GM12878 (cell line): ENCODE measurements around the gene ZNF576. TPM values are rescaled to one million over a fixed set of nuclear protein-coding genes. Genes with fewer than 3 reads are reported as not detected.

Experiments used
- ATAC-seq: fragments of 200-7000 bp; cut with Tn5 transposase; 3 replicates; pipeline ENCODE4 v1.9.1; 2020; ENCODE audit warnings: mild to moderate bottlenecking, moderate library complexity
- BruUV-seq: library from RNA; stranded (reverse); fragments of 400-500 nt; replicated peaks from 2 replicates; lab custom pipeline; 2021; lab: Mats Ljungman, UMichigan
- CTCF ChIA-PET: fragments of 300-600 bp; sonication (Branson Sonifier 250); formaldehyde crosslinking; extraction: SDS; loops from one replicate; lab custom pipeline; 2021; ENCODE audit warnings: inconsistent platforms; lab: Yijun Ruan, JAX
- POLR2A ChIA-PET: fragments of 350-600 bp; formaldehyde crosslinking; extraction: SDS; loops from one replicate; lab custom pipeline; 2021; ENCODE audit warnings: inconsistent platforms; lab: Charles Lee
- RAD21 ChIA-PET: fragments of 300-600 bp; sonication (Branson Sonifier 250); formaldehyde crosslinking; loops from one replicate; lab custom pipeline; 2023; ENCODE audit warnings: antibody characterized with exemption; ENCODE audit not compliant: unreplicated experiment; lab: Charles Lee
- SMC1A ChIA-PET: fragments of 300-600 bp; sonication (Branson Sonifier 250); formaldehyde crosslinking; loops from one replicate; lab custom pipeline; 2023; ENCODE audit not compliant: unreplicated experiment, uncharacterized antibody; lab: Charles Lee
- DNase-seq: peaks from one replicate; pipeline ENCODE4 v3.0.0-alpha.2; 2011; ENCODE audit warnings: low read depth, low spot score
- FAIRE-seq: peaks from 3 replicates; lab custom pipeline; 2011; peaks lifted over from hg19 to GRCh38; lab: Jason Lieb, UNC
- H2AFZ ChIP-seq: 2 replicates; pipeline ENCODE4 v1.6.0; 2011; ENCODE audit warnings: low read depth, low read length, control low read depth; ENCODE audit not compliant: control insufficient read depth
- H3K27ac ChIP-seq: 2 replicates; pipeline ENCODE4 v1.5.1; 2011; ENCODE audit warnings: control low read depth; ENCODE audit not compliant: control insufficient read depth, insufficient read depth
- H3K27me3 ChIP-seq, 2 experiments: replicated peaks in 1 of 2; 2 replicates each; pipeline versions ENCODE4 v1.6.0 to v1.6.1; 2011; ENCODE audit warnings: low read length in 1 of 2; ENCODE audit not compliant: control insufficient read depth in 2 of 2, insufficient read depth in 2 of 2
- H3K36me3 ChIP-seq, 2 experiments: 2 replicates each; pipeline ENCODE4 v1.5.1; 2011; ENCODE audit warnings: low read length in 1 of 2; ENCODE audit not compliant: control insufficient read depth in 2 of 2, insufficient read depth in 2 of 2
- H3K4me1 ChIP-seq: 2 replicates; pipeline ENCODE4 v1.6.1; 2011; ENCODE audit warnings: mild to moderate bottlenecking, low read length, moderate library complexity, mixed read lengths; ENCODE audit not compliant: control insufficient read depth, insufficient read depth
- H3K4me2 ChIP-seq: 2 replicates; pipeline ENCODE4 v1.6.0; 2011; ENCODE audit warnings: control low read depth; ENCODE audit not compliant: control insufficient read depth, insufficient read depth
- H3K4me3 ChIP-seq: fragments of 200-600 bp; sonication (generic); 2 replicates; pipeline ENCODE4 v1.5.1; 2016
- H3K79me2 ChIP-seq: 2 replicates; pipeline ENCODE4 v1.6.0; 2011; ENCODE audit warnings: low read length; ENCODE audit not compliant: control insufficient read depth, insufficient read depth
- H3K9ac ChIP-seq: 2 replicates; pipeline ENCODE4 v1.8.0; 2011; ENCODE audit warnings: low read length, control low read depth, mixed read lengths; ENCODE audit not compliant: control insufficient read depth, insufficient read depth
- H3K9me3 ChIP-seq: replicated peaks from 3 replicates; pipeline ENCODE4 v1.5.1; 2011; ENCODE audit warnings: mild to moderate bottlenecking, low read length; ENCODE audit not compliant: control insufficient read depth, insufficient read depth
- H4K20me1 ChIP-seq: 2 replicates; pipeline ENCODE4 v1.6.0; 2011; ENCODE audit not compliant: control insufficient read depth, insufficient read depth
- ATF7 ChIP-seq: fragments of 450-650 bp; IDR thresholded peaks from 2 replicates; pipeline ENCODE4 v1.6.1; 2016; ENCODE audit warnings: low read depth, mild to moderate bottlenecking
- JUND ChIP-seq: IDR thresholded peaks from 2 replicates; pipeline ENCODE4 v1.6.1; 2012; ENCODE audit warnings: low read depth, mild to moderate bottlenecking, low read length, improper control_type of control experiment, moderate library complexity
- KLF5 ChIP-seq: fragments of 450-650 bp; IDR thresholded peaks from 2 replicates; pipeline ENCODE4 v1.6.1; 2014; ENCODE audit warnings: mild to moderate bottlenecking; ENCODE audit not compliant: partially characterized antibody
- MTA2 ChIP-seq: fragments of 450-650 bp; IDR thresholded peaks from 2 replicates; pipeline ENCODE4 v1.6.1; 2016; ENCODE audit warnings: low read depth, mild to moderate bottlenecking, moderate library complexity
- SIN3A ChIP-seq: IDR thresholded peaks from 2 replicates; pipeline ENCODE4 v1.6.1; 2012; ENCODE audit warnings: low read depth, low read length, improper control_type of control experiment
- SKIL ChIP-seq: fragments of 450-650 bp; IDR thresholded peaks from 2 replicates; pipeline ENCODE4 v1.6.1; 2017; ENCODE audit warnings: mild to moderate bottlenecking, low read depth, inconsistent platforms; ENCODE audit not compliant: poor library complexity, severe bottlenecking
- SPI1 ChIP-seq: IDR thresholded peaks from 2 replicates; pipeline ENCODE4 v1.6.1; 2011; ENCODE audit warnings: low read depth, mild to moderate bottlenecking, low read length, moderate library complexity, borderline replicate concordance; ENCODE audit not compliant: insufficient read depth
- STAT1 ChIP-seq: fragments of 450-650 bp; conservative IDR thresholded peaks from 2 replicates; pipeline ENCODE4 v1.6.1; 2014; ENCODE audit warnings: antibody characterized with exemption, mild to moderate bottlenecking
- TBL1XR1 ChIP-seq: IDR thresholded peaks from 2 replicates; pipeline ENCODE4 v1.6.1; 2012; ENCODE audit warnings: low read depth, low read length, improper control_type of control experiment
- TCF7 ChIP-seq: IDR thresholded peaks from 2 replicates; pipeline ENCODE4 v1.6.1; 2014; ENCODE audit warnings: antibody characterized with exemption, borderline replicate concordance
- USF1 ChIP-seq: IDR thresholded peaks from 2 replicates; pipeline ENCODE4 v1.6.1; 2011; ENCODE audit warnings: borderline replicate concordance, low read depth, mild to moderate bottlenecking, moderate library complexity, mixed read lengths, low read length; ENCODE audit not compliant: insufficient read depth; ENCODE audit errors: extremely low read length
- WGBS: methylation state at CpG from one replicate; pipeline ENCODE4 v1.1.6; 2016; ENCODE audit warnings: low lambda C conversion rate; ENCODE audit not compliant: insufficient replicate concordance, insufficient coverage; ENCODE audit errors: missing lambda C conversion rate; 5-methylcytosine and 5-hydroxymethylcytosine counted together
- in situ Hi-C: fragments of 300-500 bp; cut with MboI; formaldehyde crosslinking; loops from 9 replicates; pipeline ENCODE4 v1.14.3; 2018; ENCODE audit warnings: mixed read lengths
- intact Hi-C: fragments of 100-400 bp; cut with micrococcal nuclease; formaldehyde crosslinking; loops from one replicate; pipeline ENCODE4 v1.14.2; 2022; ENCODE audit not compliant: unreplicated experiment
- polyA plus RNA-seq, 11 experiments: library from polyadenylated mRNA; depleted of rRNA in 4 of 11; unstranded in 6 of 11; stranded (reverse) in 5 of 11; fragments of >200 nt; fragmentation: Nextera tagmentation in 4 of 11; fragmentation: Illumina TruSeq in 1 of 11; extraction: Ambion mirVana in 4 of 11; extraction: Trizol in 1 of 11; gene quantifications; 1 replicate in 1 of 11; 2 replicates in 10 of 11; pipeline versions ENCODE4 v1.2.1 to v1.2.3, GENCODE V29; 2011 to 2016; ENCODE audit warnings: inconsistent platforms in 2 of 11, missing spikeins in 2 of 11, low read depth in 1 of 11
- total RNA-seq, 4 experiments: library from RNA; depleted of rRNA in 3 of 4; stranded (reverse); fragments of >200 nt in 3 of 4; fragmentation: Illumina TruSeq in 1 of 4; extraction: Trizol in 1 of 4; gene quantifications; 2 replicates each; pipeline versions ENCODE4 v1.2.1 to v1.2.3, GENCODE V29; 2013 to 2021

The ZNF576 gene
- total and polyA plus RNA-seq, 10 of the 15 experiments (the other 5 are each of a cell fraction or from before 2014, with no cell fraction given), result 7.4 to 29.8 (median 14.3) TPM

- TF ChIP-seq SKIL, result no peak
- TF ChIP-seq TCF7, result no peak
- no peak for TF ChIP-seq SPI1
- no peak for TF ChIP-seq ATF7
- no peak for TF ChIP-seq USF1
- TF ChIP-seq SIN3A, result no peak
- TF ChIP-seq, all 136 proteins: peak for 0
Measured at GRCh38 chr19:43622070-43622469, 25.7 kb downstream of the ZNF576 start (continued).

GRCh38 chr19:43622956-43623355, 26.6 kb downstream of the ZNF576 start:
- ChIA-PET RAD21 (no interaction called here), SMC1A (no interaction called here)
- no TSS peak for BruUV-seq
- TF ChIP-seq JUND (no peak), TBL1XR1 (no peak), STAT1 (no peak), MTA2 (no peak), KLF5 (no peak)
- TF ChIP-seq, all 136 proteins: peak for 0
- Histone ChIP-seq H3K9ac (no peak overlapping the region), H3K4me3 (no peak overlapping the region), H3K27me3 (no peaks in the 10 kb centered on the region), H3K36me3 (no peaks in the 10 kb centered on the region), H4K20me1 (no peaks in the 10 kb centered on the region), H3K4me1 (peaks cover 6% of the 10 kb centered on the region; the same call in 1 of the 2 replicates), H2AFZ (no peak overlapping the region), H3K79me2 (peaks cover 13% of the 10 kb centered on the region), H3K4me2 (no peak overlapping the region), H3K27ac (no peak overlapping the region), H3K9me3 (no peaks in the 10 kb centered on the region)
- POLR2A ChIA-PET, result interaction anchor here (0.6 kb wide), 1 partner anchor 9 kb away, joined by 4 read pairs; no protein-coding TSS in a partner anchor
- ATAC-seq (no peak), DNase-seq (no peak), FAIRE-seq (no peak)
- in situ Hi-C loops (no loop called here), intact Hi-C loops (no loop called here)
- CTCF ChIA-PET, result interaction anchor here (0.5 to 1.5 kb wide), 2 partner anchors 43 to 46 kb away, joined by 3 read pairs; no protein-coding TSS in a partner anchor
- 100% methylated on average over 1 of the region's 1 CpG for WGBS
